HepG2 (cell line): ENCODE measurements around the gene YPEL5. TPM values are rescaled to one million over a fixed set of nuclear protein-coding genes. Genes with fewer than 3 reads are reported as not detected.

Experiments used
- CHD4 ChIP-seq: fragments of 200-600 bp; sonication (generic); IDR thresholded peaks from 2 replicates; pipeline ENCODE4 v1.7.0; 2017; ENCODE audit warnings: mild to moderate bottlenecking, low read length, borderline replicate concordance
- ERF ChIP-seq: IDR thresholded peaks from 2 replicates; pipeline ENCODE4 v1.6.1; 2018; ENCODE audit warnings: missing biosample characterization, missing genetic modification reagents
- ETV6 ChIP-seq: sonication (generic); formaldehyde crosslinking; conservative IDR thresholded peaks from 2 replicates; pipeline ENCODE4 v1.4.0; 2020; ENCODE audit warnings: missing genetic modification reagents
- FOXA1 ChIP-seq, 2 experiments: fragments of 450-650 bp in 1 of 2; sonication (generic) in 1 of 2; formaldehyde crosslinking in 1 of 2; IDR thresholded peaks; 2 replicates each; pipeline versions ENCODE4 v1.4.0 to v1.6.1; 2016 to 2020; ENCODE audit warnings: missing genetic modification reagents in 1 of 2
- KLF6 ChIP-seq: IDR thresholded peaks from 2 replicates; pipeline ENCODE4 v1.8.0; 2016; ENCODE audit warnings: missing biosample characterization, missing genetic modification reagents
- MAFK ChIP-seq, 2 experiments: IDR thresholded peaks in 1 of 2; conservative IDR thresholded peaks in 1 of 2; 2 replicates each; pipeline ENCODE4 v1.6.1; 2011; ENCODE audit warnings: improper control_type of control experiment in 2 of 2, low read length in 2 of 2
- MAZ ChIP-seq, 2 experiments: sonication (generic) in 1 of 2; formaldehyde crosslinking in 1 of 2; IDR thresholded peaks; 2 replicates each; pipeline versions ENCODE4 v1.5.0 to v1.6.1; 2012 to 2020; ENCODE audit warnings: low read depth in 2 of 2, mild to moderate bottlenecking in 2 of 2, borderline replicate concordance in 1 of 2, improper control_type of control experiment in 1 of 2, low read length in 1 of 2, missing genetic modification reagents in 1 of 2, moderate library complexity in 1 of 2
- MED13 ChIP-seq: sonication (generic); formaldehyde crosslinking; IDR thresholded peaks from 2 replicates; pipeline ENCODE4 v1.5.0; 2020; ENCODE audit warnings: missing genetic modification reagents
- REST ChIP-seq, 2 experiments: IDR thresholded peaks; 2 replicates each; pipeline ENCODE4 v1.6.1; 2011 to 2012; ENCODE audit warnings: low read length in 2 of 2, borderline replicate concordance in 1 of 2, low read depth in 1 of 2, mild to moderate bottlenecking in 1 of 2, moderate library complexity in 1 of 2
- RNF2 ChIP-seq: fragments of 450-650 bp; conservative IDR thresholded peaks from 2 replicates; pipeline ENCODE4 v1.6.1; 2016; ENCODE audit warnings: low read depth
- RXRB ChIP-seq: IDR thresholded peaks from 2 replicates; pipeline ENCODE4 v1.6.1; 2016; ENCODE audit warnings: borderline replicate concordance, missing genetic modification reagents, missing compliant biosample characterization
- SMAD3 ChIP-seq: sonication (generic); formaldehyde crosslinking; IDR thresholded peaks from 2 replicates; pipeline ENCODE4 v1.4.0; 2020; ENCODE audit warnings: missing genetic modification reagents
- ZBTB26 ChIP-seq: IDR thresholded peaks from 2 replicates; pipeline ENCODE4 v1.6.1; 2016; ENCODE audit warnings: missing compliant biosample characterization, missing genetic modification reagents, borderline replicate concordance
- ZBTB7A ChIP-seq: sonication (generic); formaldehyde crosslinking; IDR thresholded peaks from 2 replicates; pipeline ENCODE4 v1.8.0; 2022; ENCODE audit warnings: mild to moderate bottlenecking, missing genetic modification reagents
- ZMYM3 ChIP-seq: sonication (generic); formaldehyde crosslinking; IDR thresholded peaks from 2 replicates; pipeline ENCODE4 v1.5.1; 2020; ENCODE audit warnings: mild to moderate bottlenecking, missing genetic modification reagents
- ZNF816 ChIP-seq: sonication (generic); formaldehyde crosslinking; IDR thresholded peaks from 2 replicates; pipeline ENCODE4 v1.8.0; 2022; ENCODE audit warnings: missing genetic modification reagents, mild to moderate bottlenecking, borderline replicate concordance
- polyA plus RNA-seq, 8 experiments: library from polyadenylated mRNA; depleted of rRNA in 3 of 8; stranded (reverse) in 7 of 8; unstranded in 1 of 8; fragments of >200 nt; fragmentation: Illumina TruSeq in 4 of 8; extraction: Trizol in 4 of 8; gene quantifications; 2 replicates each; pipeline versions ENCODE4 v1.2.1 to v1.2.3, GENCODE V29; 2011 to 2016; ENCODE audit warnings: low read depth in 4 of 8, missing spikeins in 1 of 8, mixed read lengths in 1 of 8; ENCODE audit not compliant: insufficient read depth in 1 of 8
- total RNA-seq, 5 experiments: library from RNA; depleted of rRNA; stranded (reverse); fragments of >200 nt; fragmentation: Illumina TruSeq; extraction: Trizol; gene quantifications; 2 replicates each; pipeline ENCODE4 v1.2.3, GENCODE V29; 2016; ENCODE audit warnings: low read depth in 1 of 5
- TF ChIP-seq, protein P1 (sequence below): sonication (generic); formaldehyde crosslinking; IDR thresholded peaks from 2 replicates; pipeline ENCODE4 v1.9.0; 2022; ENCODE audit warnings: low read depth, missing genetic modification reagents
- TF ChIP-seq, protein P2 (sequence below): IDR thresholded peaks from 2 replicates; pipeline ENCODE4 v1.6.1; 2016; ENCODE audit warnings: low read depth, control low read depth

YPEL5 gene
- total and polyA plus RNA-seq, 2 of the 13 experiments (the other 11 are each of a cell fraction or from before 2014, with no cell fraction given), result 12.7 to 49.7 TPM

GRCh38 chr2:30146337-30147195 is at the start of gene YPEL5 (continued):
- TF ChIP-seq REST (IDR thresholded peaks at IDR 0.05; ENCODE audit: borderline replicate concordance in 1 of 2, low read depth in 1 of 2, low read length in 2 of 2) (peak in 1 of 2 experiments; percentile 4; a peak in 1 of 4 replicates), MAFK (conservative IDR thresholded peaks at IDR 0.05 in 1 of 2, IDR thresholded peaks at IDR 0.05 in 1 of 2; ENCODE audit: low read length in 2 of 2) (peak; percentile 34 to 36; a peak in 1 of 4 replicates), MED13 (no peak), MAZ (IDR thresholded peaks at IDR 0.05; ENCODE audit: borderline replicate concordance, low read depth, low read length) (peak; percentile 83), MAZ (CRISPR knock-in tag; IDR thresholded peaks at IDR 0.05; ENCODE audit: low read depth) (peak; percentile 87), SMAD3 (CRISPR knock-in tag) (0 out of 2 replicates have a peak, but pooled peaks have one; percentile 28), ZBTB26 (CRISPR knock-in tag) (peak; percentile 37; the same call in 1 of the 2 replicates), CHD4 (no peak), ERF (no peak), ZMYM3 (CRISPR knock-in tag) (no peak), ETV6 (CRISPR knock-in tag) (peak; percentile 56; the same call in 1 of the 2 replicates), RXRB (peak; percentile 34; the same call in 1 of the 2 replicates), RNF2 (peak; percentile 94), FOXA1 (IDR thresholded peaks at IDR 0.05) (no peak), FOXA1 (CRISPR knock-in tag; IDR thresholded peaks at IDR 0.05) (0 out of 2 replicates have a peak, but pooled peaks have one; percentile 18), ZNF816 (no peak), KLF6 (CRISPR knock-in tag) (no peak), ZBTB7A (CRISPR knock-in tag) (peak; percentile 49)
- TF ChIP-seq, protein P1, sequence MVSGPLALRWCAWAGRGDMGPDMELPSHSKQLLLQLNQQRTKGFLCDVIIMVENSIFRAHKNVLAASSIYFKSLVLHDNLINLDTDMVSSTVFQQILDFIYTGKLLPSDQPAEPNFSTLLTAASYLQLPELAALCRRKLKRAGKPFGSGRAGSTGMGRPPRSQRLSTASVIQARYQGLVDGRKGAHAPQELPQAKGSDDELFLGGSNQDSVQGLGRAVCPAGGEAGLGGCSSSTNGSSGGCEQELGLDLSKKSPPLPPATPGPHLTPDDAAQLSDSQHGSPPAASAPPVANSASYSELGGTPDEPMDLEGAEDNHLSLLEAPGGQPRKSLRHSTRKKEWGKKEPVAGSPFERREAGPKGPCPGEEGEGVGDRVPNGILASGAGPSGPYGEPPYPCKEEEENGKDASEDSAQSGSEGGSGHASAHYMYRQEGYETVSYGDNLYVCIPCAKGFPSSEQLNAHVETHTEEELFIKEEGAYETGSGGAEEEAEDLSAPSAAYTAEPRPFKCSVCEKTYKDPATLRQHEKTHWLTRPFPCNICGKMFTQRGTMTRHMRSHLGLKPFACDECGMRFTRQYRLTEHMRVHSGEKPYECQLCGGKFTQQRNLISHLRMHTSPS, result 0 out of 2 replicates have a peak, but pooled peaks have one; percentile 48
- TF ChIP-seq, protein P2, sequence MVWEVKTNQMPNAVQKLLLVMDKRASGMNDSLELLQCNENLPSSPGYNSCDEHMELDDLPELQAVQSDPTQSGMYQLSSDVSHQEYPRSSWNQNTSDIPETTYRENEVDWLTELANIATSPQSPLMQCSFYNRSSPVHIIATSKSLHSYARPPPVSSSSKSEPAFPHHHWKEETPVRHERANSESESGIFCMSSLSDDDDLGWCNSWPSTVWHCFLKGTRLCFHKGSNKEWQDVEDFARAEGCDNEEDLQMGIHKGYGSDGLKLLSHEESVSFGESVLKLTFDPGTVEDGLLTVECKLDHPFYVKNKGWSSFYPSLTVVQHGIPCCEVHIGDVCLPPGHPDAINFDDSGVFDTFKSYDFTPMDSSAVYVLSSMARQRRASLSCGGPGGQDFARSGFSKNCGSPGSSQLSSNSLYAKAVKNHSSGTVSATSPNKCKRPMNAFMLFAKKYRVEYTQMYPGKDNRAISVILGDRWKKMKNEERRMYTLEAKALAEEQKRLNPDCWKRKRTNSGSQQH (CRISPR knock-in tag), result peak; percentile 49
